ENCODE measurements around the gene ACSF3.

The ACSF3 gene

DNA sequence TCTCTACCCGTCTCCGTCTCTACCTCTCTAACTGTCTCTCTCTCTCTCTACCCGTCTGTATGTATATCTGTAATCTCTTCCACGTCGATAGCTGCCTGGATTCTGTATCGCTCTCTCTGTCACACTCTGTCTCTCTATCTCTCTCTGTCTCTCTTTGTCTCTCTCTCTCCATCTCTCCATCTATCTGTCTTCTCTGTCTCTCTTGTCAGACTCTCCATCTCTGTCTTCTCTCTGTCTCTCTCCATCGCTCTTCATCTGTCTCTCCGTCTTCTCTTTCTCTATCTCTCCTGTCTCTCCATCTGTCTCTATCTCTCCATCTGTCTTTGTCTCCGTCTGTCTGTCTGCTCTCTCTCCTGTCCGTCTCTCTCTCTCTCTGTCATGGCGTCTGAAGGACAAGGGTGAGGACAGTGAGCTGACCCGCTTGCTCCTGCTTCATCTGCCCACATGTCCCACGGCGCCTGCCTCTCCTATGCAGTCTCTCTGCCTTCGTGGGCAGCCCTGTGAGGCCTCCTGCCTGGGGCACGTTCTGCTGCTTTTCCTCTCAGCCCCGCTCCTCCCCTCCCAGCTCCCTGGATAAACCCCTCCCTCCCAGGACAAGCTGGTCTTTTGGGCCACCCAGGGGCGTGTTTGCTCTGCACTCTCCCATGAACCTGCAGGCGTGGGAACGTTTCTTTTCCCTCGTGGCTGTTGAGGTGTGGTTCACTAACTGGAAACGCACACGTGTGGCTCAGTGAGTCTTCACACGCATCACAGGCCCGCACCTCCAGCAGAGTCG, 18.9 kb downstream of the ACSF3 start:
- DNase-seq = no peak

DNA sequence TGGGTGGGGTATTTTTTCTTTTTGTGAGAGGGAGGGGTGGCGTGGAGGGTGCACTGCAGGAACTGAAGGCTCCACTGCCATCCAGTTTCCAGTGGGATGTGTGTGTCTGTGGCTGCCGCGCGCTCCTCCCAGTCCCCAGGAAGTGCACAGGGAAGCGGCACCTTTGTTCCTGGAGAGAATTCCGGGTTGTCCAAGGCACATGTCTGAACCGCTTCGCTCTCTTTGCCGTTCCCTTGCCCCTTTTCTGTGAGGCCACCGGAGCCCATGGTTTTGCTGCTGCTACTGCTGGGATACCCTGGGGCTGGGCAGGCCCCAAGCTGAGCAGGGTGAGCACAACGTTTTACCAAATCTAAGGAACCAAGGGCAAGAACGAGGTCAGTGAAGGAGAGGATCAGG, 19.5 kb downstream of the ACSF3 start:
- no peak for DNase-seq

DNA sequence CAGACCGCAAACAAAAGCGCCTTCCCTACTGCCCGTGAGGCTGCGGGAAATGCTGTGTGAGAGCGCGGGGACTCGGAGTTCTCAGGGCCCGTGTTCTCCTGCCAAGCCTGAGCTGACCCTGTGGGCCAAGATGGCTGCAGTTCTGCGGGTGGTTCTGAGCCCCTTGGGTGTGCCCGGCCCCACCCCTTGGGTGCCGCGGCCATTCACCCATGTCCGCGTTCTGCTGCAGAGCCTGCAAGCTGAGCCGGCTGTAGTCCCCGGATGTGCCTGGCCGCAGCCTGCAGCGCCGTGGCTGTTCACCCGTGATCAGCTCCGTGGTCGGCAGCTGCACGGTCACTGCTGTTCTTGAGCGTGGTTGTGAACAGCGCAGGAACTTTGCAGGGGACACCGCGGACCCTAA, 20.0 kb downstream of the ACSF3 start:
- DNase-seq = no peak

DNA sequence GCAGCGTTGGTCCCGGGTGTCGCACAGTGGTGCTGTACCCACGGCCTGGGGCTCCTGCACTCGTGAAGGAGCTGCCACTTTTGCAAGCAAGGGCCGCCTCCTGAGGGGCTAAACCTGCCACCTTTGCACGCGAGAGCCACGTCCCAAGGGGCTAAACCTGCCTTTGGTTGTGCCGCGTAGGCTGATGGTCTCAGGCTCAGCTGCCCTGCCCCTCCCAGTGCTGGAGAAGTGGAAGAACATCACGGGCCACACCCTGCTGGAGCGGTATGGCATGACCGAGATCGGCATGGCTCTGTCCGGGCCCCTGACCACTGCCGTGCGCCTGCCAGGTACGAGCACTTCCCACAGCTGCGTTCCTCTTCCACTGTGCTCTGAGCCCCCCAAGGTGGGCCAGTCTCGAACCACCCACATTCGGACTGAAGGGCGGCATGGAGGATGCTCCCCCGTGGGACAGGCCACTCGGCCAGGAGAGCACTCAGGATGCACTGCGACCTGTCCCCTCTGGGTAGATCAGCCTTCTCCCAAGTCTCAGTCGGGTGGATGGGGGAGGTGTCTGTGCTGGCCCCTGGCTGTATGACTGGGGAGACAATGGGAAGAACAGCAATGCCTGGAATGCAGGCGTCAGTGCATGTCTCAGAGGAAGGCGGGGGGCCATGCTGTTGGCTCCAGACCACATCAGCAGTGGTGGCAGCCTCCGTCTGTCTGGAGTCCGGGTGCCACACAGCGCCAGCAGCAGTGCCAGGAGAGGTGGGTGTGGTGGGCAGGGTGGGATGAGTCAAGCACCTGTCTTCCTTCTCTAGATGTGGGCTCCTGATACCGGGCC, 20.7 kb downstream of the ACSF3 start:
- DNase-seq = no peak

DNA sequence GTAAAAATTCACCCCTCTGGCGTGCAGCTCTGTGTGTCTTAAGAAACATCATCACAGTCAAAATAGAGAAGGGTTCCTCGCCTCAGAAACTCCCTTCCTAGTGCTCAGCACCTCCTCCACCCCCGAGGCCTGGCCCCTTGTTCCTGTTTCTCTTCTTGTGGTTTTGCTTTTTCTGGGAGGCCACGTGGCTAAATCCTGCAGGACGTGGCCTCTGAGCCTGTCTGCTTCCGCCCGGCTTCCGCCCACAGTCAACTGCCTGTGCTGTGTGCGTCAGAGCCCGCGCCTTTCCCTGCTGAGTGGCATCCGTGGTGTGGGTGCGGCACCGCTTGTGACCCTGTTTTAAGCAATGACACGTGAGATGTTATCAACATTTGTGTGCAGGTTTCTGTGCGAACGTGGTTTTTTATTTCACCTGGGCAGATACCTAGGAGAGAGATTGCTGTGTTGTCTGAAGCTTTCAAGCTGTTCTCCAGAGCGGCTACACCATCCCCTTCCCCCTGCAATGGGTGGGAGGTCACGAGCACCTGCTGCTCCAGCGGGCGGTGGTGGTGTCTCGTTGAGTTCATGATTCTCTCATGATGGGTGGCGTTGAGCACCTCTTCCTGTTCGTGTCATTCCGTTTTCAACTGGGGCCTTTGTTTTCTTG, 21.7 kb downstream of the ACSF3 start:
- no peak for DNase-seq

DNA sequence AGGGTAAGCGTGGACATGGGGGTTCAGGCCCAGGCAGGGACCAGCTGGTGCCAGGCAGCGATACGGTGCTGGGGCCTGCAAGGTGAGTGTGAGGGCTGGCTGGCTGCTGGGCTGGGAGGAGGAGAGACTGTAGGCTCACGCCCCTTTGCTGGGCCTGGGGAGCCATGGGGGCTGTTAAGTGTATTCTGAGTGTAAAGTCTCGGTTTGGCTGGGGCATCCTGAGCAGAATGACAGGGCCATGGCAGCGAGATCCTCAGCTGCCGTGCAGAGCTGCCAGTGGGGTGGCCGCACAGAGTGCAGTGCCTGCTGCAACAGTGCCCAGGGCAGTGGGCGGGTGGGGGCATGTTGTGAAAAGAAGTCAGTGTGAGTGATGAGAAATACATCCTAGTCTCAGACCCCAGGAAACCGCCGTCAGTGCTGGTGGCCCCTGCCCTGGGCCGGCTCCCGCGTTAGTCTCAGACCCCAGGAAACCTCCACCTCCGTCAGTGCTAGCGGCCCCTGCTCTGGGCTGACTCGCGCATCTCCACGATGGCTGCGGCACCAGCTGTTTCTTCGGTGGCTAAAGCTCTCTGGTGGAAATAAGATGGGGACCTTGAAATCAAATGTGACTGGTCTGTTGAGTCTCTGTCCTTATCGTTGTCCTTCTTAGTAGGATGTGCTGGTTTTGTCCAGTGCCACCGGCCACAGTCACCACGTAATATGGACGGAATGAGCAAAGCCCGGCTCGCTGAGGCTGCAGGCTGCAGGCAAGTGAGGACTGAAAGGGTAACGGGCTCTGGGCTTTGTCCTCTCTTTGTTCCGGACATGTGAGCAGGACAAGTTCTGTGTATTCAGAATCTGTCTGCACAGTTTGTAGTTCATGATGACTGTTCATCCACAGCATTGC, 22.9 kb downstream of the ACSF3 start:
- DNase-seq = no peak

DNA sequence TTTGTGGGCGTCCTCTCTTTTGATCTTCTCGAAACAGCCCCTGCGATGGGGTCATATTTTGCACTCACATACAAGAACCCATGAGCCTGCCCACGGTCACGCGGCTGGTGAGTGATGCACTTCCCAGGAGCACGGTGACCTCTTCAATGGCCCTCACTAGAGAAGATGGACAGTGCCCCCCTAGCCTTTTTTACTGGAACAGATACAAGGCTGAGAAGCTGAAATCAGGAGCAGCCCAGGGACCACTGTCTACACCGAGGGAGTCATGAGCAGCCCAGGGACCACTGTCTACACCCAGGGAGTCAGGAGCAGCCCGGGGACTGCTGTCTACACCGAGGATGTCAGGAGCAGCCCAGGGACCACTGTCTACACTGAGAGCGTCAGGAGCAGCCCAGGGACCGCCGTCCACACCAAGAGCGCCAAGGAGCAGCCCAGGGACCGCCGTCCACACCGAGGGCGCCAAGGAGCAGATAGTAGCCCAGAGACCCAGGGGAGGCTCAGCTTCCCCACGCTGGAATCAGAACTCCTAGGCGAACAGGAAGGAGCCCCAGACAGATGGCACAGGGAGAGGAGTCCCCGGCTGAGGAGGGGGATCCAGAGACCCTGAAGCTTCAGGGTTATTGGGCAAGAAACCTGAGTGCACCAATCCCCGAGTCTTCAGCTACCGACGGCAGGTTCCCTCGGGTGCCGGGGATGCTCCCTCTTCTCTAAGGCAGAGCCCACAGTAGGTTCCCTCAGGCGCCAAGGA, 23.7 kb downstream of the ACSF3 start:
- no peak for DNase-seq

DNA sequence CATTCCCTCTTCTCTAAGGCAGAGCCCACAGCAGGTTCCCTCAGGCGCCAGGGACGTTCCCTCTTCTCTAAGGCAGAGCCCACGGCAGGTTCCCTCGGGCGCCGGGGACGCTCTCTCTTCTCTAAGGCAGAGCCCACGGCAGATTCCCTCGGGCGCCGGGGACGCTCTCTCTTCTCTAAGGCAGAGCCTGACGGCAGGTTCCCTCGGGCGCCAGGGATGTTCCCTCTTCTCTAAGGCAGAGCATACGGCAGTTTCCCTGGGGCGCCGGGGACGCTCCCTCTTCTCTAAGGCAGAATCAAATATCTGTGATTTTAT, 24.3 kb downstream of the ACSF3 start:
- no peak for DNase-seq

DNA sequence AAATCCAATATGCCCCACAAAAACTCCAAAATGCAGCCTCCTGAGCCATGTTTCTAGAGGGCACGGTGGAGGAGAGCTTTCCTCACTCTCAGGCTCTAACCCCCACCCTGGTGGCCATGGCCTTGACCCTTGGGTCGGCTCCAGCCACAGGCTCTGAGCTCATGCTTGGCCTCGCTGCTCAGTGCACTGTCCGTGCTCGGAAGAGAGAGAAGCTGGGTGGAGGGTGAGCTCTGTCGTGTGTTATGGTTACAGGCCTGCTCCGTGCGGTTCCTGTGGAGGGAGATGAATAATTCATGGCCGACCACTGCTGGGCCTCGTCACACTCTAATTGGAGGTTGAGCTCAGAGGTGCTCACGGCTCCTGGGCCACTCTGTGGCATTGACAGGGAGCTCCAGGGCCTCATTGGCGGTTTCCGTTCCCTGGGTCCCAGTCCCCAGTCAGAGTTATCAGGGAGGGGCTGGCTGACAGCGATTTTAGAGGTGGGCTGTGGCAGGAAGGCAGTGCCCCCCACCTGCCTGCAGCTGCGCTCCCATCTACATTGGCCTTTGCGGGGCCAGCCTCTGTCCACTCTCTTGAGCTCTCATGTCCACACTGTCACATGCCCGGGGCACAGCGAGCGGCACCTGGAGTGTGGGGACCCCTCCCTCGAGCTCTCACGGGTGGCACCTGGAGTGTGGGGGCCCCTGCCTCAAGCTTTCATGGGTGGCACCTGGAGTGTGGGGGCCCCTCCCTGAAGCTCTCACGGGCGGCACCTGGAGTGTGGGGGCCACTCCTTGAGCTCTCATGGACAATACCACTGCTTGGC, 24.9 kb downstream of the ACSF3 start:
- no peak for DNase-seq

DNA sequence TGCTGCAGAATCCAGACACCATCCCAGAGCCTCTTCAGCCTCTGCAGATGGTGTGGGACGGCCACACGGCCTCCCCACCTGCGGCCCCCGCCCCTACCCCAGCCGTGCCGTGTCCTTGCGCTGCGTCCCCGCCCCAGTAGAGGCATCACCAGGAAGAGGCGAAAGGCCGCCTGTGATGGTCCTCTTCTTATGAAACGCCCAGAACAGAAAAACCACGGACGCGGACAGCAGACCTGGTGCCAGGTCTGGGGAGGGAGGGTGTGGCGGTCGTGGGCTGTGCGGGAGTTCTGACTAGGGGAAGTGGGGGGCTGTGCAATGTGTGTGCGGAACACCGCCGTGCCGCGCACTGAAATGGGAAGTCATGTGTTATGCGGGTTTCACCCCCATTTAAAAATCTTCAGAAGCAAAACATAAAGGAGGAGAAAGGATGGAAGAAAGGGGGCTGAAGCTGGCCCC, 25.5 kb downstream of the ACSF3 start:
- no peak for DNase-seq

DNA sequence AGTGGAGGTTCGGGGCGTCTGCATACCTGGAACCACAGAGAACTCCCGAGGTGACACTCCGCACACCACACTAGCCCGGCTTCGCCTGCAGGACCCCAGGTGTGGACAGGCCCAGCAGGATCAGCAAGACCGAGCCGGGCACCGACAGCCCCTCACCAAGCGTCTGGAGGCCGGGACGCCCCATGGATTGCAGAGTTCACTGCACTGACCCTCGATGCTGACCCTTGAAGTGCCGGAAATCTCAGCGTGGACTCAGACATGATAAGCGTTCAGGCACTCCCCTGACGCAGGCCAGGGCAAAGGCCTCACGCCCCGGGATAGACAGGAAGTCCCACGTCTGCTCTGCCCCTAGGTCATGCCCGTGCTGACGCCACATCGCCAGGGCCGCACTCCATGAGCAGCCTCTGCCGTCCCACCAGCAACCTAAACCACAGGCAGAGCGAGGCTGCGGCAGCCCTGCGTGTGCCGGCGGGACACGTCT, 26.0 kb downstream of the ACSF3 start:
- DNase-seq = no peak

DNA sequence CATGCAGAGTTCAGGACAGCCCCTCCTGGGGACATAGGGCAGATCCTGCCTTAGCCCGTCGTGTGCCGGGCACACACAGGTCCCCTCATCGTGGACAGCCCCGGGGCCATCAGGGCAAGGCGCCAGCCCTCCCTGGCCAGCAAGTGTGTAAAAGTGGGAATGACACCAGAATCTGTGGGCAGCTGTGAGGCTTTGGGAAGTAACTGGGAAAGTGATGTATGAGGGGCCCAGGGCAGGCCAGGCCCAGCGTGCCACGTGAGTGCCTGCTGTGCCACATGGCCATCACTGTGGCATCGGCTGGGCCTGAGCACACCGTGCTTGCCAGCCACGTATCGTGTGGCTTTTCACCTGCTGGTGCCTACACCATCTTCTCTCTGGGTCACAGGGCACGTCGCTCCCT, 26.6 kb downstream of the ACSF3 start:
- DNase-seq = no peak

DNA sequence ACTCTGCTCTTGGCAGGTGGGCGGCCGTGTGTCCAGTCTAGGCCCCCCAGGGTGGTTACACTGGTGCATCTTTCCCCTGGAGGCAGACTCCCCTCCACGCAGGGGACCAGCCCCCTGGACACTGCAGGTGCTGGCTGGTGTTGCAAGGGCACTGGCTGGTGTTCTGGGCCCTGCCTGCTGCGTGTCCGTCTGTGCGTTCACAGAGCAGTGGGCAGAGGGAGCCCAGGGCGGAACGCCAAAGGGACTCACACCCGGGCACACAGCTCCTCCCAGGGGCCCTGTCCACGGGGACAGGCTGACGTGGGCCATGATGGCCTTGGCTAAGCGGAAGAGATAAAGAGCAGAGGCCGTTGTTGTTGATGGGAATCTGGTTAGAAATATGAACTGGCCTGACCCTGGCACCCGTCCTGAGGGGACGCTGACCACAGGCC, 27.3 kb downstream of the ACSF3 start:
- no peak for DNase-seq

DNA sequence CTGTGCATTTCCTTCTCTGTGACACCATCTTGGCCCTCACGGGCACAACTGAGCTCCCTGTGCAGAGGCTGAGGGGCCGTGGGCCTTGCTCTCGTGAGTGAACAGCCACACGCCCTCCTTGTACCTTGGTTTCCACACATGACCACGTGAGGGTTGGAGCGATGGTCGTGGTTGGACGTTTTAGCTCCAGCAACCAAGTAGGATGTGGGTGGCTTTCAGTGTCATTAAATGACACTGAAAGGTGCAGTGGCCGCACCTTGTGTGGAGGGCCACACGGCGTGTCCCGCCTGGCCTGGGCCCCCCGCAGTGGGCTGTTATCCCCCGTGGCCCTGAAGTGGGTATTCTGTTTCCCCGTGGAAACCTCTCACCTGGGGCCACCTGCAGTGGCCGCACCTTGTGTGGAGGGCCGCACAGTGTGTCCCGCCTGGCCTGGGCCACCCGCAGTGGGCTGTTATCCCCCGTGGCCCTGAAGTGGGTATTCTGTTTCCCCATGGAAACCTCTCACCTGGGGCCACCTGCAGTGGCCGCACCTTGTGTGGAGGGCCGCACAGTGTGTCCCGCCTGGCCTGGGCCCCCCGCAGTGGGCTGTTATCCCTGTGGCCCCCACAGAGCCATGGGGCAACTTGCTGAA, 28.2 kb downstream of the ACSF3 start:
- DNase-seq = no peak

DNA sequence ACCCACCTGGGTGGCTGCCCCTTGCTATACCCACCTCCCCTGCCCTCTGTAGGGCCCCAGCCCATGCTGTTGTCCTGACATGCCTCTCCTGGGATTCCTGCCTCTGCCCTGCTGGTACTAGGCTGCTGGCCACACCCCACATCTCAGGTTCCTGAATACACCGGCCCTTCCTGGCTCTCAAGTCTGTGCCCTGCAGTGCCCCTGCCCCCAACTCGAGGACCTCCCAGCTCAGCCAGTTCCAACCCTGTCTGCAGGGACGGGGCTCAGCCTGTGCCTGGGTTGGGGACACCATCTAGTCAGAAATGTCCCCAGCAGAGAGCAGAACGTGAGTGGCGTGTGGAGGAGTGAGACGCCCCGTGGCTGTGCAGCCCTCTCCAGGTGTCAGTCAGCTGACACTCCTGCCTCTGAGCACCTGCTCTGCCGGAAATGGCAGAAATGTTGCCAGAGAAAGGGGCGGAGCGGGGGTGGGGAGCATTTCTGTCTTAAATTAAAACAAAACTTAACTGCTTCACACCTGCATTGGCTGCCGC, 28.7 kb downstream of the ACSF3 start:
- no peak for DNase-seq

DNA sequence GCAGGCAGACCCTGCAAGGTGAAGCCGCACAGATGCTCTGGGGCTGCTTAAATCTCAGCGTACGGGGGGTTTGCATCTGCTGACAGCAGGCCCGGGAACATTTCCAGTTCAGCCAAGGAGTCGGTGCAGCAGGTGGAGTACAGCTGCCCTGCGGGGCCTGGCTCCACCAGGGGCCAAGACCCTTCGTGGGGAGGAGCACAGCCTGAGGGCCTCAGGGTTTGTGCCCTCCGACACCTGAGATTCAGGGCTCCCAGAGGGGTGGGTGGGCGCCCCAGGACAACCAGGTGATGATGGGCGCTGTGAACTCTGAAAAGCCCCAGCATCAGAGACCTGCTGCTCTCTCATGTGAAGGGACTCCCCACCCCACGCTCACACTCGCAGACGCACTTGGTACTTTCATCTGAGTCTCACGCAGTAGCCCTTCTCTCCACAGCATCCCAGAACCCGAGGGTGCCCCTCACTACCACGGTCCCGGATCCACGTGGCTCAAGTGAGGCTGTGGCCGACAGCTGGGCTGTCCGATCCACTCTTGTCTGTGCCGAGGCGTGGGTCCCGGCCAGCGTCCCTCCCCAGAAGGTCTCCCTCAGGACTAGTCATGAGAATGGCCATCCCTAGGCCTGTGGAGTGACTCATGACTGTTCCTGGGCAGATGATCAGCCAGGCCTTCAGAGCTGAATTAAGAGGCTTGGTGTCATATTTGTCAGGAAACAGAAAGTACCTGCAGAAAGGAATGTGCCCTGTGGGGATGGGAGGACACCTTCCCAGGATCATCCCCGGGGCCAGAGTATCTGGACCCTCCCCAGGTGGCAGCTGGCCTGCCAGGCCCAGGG, 29.6 kb downstream of the ACSF3 start:
- no peak for DNase-seq

DNA sequence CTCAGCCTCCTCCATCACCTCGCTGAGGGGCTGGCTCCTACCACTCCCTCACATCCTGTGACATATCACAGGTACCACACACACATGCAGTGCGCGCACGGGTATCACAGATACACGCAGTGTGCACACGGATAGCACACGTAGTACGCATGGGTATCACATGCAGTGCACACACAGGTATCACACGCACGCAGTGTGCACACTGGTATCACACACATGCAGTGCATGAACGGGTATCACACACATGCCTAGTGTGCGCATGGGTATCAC, 30.1 kb downstream of the ACSF3 start:
- no peak for DNase-seq

DNA sequence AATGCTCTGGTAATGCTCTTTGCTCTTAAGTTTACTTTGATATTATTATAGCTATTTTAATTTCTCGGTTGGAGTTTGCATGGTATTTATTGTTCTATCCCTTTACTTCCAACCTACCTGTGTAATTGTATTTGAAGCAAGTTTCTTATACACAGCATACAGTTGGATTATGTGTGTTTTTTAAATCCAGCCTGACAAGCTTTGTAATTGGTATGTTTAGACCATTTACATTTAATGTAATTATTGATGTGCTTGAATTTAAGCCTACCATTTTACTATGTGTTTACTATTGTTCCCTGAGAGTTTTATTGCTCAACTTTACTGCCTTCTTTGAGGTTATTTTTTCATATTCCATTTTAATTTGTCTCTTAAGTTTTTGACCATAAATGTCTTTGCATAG, 35.7 kb downstream of the ACSF3 start:
- no peak for DNase-seq

DNA sequence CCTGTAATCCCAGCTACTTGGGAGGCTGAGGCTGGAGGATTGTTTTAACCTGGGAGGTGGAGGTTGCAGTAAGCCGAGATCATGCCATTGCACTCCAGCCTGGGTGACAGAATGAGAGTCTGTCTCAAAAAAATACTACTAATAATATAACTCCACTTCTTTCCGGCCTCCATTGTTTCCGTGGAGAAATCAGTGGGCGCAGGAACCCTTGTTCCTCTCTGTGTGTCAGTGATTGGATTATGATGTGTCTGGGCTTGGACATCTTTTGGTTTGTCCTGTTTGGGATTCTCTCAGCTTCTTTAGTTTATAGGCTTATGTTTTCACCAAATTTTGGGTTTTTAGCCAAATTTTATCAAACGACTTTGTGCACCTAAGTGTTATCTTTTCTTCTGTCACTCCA, 36.8 kb downstream of the ACSF3 start:
- no peak for DNase-seq

DNA sequence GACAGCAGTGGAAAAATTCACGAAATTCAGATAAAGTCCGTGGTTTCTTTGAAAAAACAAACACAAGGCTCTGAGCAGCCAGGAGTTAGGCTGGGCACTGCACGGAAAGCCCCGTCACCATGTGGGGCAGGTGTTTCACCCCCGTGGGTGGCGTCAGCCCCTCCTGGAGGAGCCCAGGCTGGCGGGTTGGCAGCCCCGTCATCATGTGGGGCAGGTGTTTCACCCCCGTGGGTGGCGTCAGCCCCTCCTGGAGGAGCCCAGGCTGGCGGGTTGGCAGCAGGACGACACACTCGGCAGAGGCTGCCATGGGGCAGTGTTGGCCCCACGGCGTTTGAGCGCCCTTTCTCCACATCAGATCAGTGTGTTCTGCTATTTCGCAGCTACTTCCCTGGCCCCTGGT, 38.1 kb downstream of the ACSF3 start:
- no peak for DNase-seq
